Parathyroid adenoma (tissue), 2 donors: ENCODE data around the gene CNTN4.

Experiments
- H2AFZ ChIP-seq: fragments of 300-600 bp; sonication (generic); one replicate; pipeline ENCODE4 v1.7.0; 2017; ENCODE audit warnings: antibody characterized with exemption, mild to moderate bottlenecking
- H3K27ac ChIP-seq: fragments of 300-600 bp; sonication (generic); one replicate; pipeline ENCODE4 v1.7.0; 2017
- H3K27me3 ChIP-seq: fragments of 300-600 bp; sonication (generic); one replicate; pipeline ENCODE4 v1.7.0; 2017; ENCODE audit warnings: low read length; ENCODE audit not compliant: control insufficient read depth, insufficient read depth
- H3K36me3 ChIP-seq: fragments of 300-600 bp; sonication (generic); one replicate; pipeline ENCODE4 v1.7.0; 2017; ENCODE audit warnings: low read length; ENCODE audit not compliant: control insufficient read depth, insufficient read depth
- H3K4me1 ChIP-seq: fragments of 300-600 bp; sonication (generic); one replicate; pipeline ENCODE4 v1.7.0; 2017; ENCODE audit warnings: control low read depth
- H3K4me2 ChIP-seq: fragments of 300-600 bp; sonication (generic); one replicate; pipeline ENCODE4 v1.7.0; 2017; ENCODE audit warnings: low read length
- H3K4me3 ChIP-seq: fragments of 300-600 bp; sonication (generic); one replicate; pipeline ENCODE4 v1.7.0; 2017; ENCODE audit warnings: low read depth, low read length
- H3K79me2 ChIP-seq: fragments of 300-600 bp; sonication (generic); one replicate; pipeline ENCODE4 v1.7.0; 2017; ENCODE audit warnings: control low read depth
- H3K9ac ChIP-seq: fragments of 300-600 bp; sonication (generic); one replicate; pipeline ENCODE4 v1.7.0; 2017; ENCODE audit warnings: mild to moderate bottlenecking
- H3K9me3 ChIP-seq: fragments of 300-600 bp; sonication (generic); one replicate; pipeline ENCODE4 v1.7.0; 2017; ENCODE audit warnings: low read length; ENCODE audit not compliant: control insufficient read depth
- TF ChIP-seq, protein P1 (sequence below): fragments of 300-600 bp; sonication (generic); IDR thresholded peaks from one replicate; pipeline ENCODE4 v1.7.0; 2017; ENCODE audit warnings: antibody characterized with exemption, mild to moderate bottlenecking
- donor health status: primary hyperparathyroidism.

Gene CNTN4

DNA sequence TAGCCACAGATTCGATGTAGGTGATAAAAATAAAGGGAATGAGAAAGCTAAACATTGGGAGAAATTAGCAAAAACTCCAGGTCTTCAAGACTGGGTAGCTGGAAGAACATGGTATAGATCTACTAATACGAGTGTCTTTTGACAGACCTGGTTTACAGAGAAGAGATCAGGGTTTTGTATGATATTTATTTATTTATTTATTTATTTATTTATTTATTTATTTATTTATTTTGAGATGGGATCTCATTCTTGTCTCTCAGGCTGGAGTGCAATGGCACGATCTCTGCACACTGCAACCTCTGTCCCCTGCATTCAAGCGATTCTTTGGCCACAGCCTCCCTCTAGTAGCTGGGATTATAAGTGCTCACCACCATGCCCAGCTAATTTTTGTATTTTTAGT, 448.4 kb downstream of the CNTN4 start:
- no peak overlapping the region for H3K4me2 ChIP-seq
- peaks cover 2% of the 10 kb centered on the region for H3K4me1 ChIP-seq
- H3K79me2 ChIP-seq = no peaks in the 10 kb centered on the region
- no peaks in the 10 kb centered on the region for H3K9me3 ChIP-seq
- H3K36me3 ChIP-seq = no peaks in the 10 kb centered on the region
- TF ChIP-seq, protein P1, sequence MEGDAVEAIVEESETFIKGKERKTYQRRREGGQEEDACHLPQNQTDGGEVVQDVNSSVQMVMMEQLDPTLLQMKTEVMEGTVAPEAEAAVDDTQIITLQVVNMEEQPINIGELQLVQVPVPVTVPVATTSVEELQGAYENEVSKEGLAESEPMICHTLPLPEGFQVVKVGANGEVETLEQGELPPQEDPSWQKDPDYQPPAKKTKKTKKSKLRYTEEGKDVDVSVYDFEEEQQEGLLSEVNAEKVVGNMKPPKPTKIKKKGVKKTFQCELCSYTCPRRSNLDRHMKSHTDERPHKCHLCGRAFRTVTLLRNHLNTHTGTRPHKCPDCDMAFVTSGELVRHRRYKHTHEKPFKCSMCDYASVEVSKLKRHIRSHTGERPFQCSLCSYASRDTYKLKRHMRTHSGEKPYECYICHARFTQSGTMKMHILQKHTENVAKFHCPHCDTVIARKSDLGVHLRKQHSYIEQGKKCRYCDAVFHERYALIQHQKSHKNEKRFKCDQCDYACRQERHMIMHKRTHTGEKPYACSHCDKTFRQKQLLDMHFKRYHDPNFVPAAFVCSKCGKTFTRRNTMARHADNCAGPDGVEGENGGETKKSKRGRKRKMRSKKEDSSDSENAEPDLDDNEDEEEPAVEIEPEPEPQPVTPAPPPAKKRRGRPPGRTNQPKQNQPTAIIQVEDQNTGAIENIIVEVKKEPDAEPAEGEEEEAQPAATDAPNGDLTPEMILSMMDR = no peak
- H3K9ac ChIP-seq = no peak overlapping the region
- H3K27ac ChIP-seq = no peak overlapping the region
- H3K4me3 ChIP-seq = no peak overlapping the region
- no peak overlapping the region for H2AFZ ChIP-seq
- H3K27me3 ChIP-seq = no peaks in the 10 kb centered on the region

DNA sequence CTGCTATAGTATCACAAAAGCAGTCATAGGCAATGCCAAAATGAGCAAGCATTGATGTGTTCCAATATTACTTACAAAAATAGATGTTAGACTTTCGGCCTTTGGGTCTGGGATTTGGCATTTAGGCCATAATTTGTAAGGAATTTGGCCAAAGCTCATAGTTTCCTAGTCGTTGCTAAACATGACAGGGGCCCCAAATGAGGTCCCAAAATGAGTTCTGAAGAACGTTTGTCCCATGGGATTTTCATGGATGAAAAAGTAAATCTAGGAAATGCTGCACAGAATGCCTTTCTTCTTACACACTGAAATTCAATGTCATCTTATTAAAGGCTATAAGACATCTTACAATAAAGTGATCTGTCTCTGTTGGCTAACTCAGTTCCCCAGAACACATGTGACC, 456.0 kb downstream of the CNTN4 start:
- no peak overlapping the region for H2AFZ ChIP-seq
- H3K27ac ChIP-seq = no peak overlapping the region
- TF ChIP-seq, protein P1 = no peak
- H3K79me2 ChIP-seq = no peaks in the 10 kb centered on the region
- H3K4me3 ChIP-seq = no peak overlapping the region
- no peaks in the 10 kb centered on the region for H3K27me3 ChIP-seq
- H3K4me1 ChIP-seq = no peaks in the 10 kb centered on the region
- no peaks in the 10 kb centered on the region for H3K9me3 ChIP-seq
- H3K36me3 ChIP-seq = no peaks in the 10 kb centered on the region
- H3K9ac ChIP-seq = no peak overlapping the region
- no peak overlapping the region for H3K4me2 ChIP-seq

DNA sequence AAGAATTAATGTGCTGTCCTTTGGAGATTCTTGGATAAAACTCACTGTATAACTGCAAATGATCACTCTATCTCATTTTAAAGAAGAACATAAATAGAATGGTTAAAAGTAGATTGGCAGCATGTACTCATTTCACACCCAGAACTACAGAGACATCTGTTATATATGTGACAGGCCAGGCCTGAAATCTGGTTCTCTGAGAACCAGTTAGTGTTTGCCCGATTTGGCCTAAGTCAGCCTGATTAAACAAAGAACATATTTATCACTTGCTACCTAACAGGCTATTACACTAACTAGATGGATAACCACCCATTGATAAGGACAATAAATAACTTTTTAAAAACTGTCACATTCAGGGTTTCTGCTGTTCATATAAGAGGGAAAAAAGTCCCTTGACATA, 460.1 kb downstream of the CNTN4 start:
- H3K4me2 ChIP-seq = no peak overlapping the region
- H3K4me1 ChIP-seq = no peaks in the 10 kb centered on the region
- H3K9ac ChIP-seq = no peak overlapping the region
- H3K27me3 ChIP-seq = no peaks in the 10 kb centered on the region
- no peaks in the 10 kb centered on the region for H3K36me3 ChIP-seq
- no peak overlapping the region for H2AFZ ChIP-seq
- no peak overlapping the region for H3K27ac ChIP-seq
- TF ChIP-seq, protein P1 = no peak
- H3K4me3 ChIP-seq = no peak overlapping the region
- no peaks in the 10 kb centered on the region for H3K79me2 ChIP-seq
- no peaks in the 10 kb centered on the region for H3K9me3 ChIP-seq

DNA sequence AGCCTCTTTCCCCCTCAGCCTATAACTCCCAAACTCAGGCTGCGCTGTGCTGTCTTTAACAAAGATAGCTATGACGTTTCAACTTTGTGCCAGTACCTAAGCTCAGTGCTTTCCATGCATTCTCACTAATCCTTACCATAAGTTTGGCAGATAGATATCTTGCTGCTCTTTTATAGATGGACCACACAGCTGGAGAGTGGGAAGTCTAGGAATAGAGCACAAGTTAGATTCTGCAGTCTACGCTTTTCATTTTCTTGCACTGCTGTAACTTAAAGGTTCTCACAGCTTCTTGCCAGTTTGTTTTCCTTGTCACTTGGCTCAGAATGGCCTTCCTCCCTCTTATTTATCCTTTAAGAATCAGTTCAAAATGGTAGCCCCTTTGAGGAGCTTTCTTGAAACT, 468.8 kb downstream of the CNTN4 start:
- H3K27me3 ChIP-seq = no peaks in the 10 kb centered on the region
- H3K4me3 ChIP-seq = no peak overlapping the region
- H3K4me1 ChIP-seq = peaks cover 4% of the 10 kb centered on the region
- H3K27ac ChIP-seq = no peak overlapping the region
- H3K79me2 ChIP-seq = no peaks in the 10 kb centered on the region
- no peak overlapping the region for H3K9ac ChIP-seq
- H3K36me3 ChIP-seq = no peaks in the 10 kb centered on the region
- TF ChIP-seq, protein P1 = no peak
- no peaks in the 10 kb centered on the region for H3K9me3 ChIP-seq
- no peak overlapping the region for H3K4me2 ChIP-seq
- no peak overlapping the region for H2AFZ ChIP-seq

DNA sequence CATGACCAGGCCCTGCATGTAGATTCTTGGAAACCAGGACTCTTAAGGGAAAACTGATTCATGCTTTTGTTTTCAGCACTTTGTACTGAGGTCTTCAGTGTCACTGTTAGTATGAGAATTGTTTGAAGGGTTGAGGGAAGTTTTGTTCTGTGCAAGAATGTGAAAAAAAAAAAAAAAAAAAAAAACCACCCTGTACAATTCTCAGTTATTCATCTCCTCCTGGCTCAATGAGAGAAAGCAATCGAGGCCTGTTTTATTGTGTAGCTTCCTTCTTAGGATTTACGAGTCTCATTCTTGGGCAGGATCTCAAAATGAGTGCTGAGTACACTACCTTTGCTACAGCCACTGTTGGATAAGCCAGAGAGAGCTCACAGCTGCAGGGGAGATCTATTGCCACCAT, 469.5 kb downstream of the CNTN4 start:
- H3K9me3 ChIP-seq = no peaks in the 10 kb centered on the region
- TF ChIP-seq, protein P1 = no peak
- H3K36me3 ChIP-seq = no peaks in the 10 kb centered on the region
- H3K27me3 ChIP-seq = no peaks in the 10 kb centered on the region
- H3K4me3 ChIP-seq = no peak overlapping the region
- no peaks in the 10 kb centered on the region for H3K79me2 ChIP-seq
- no peak overlapping the region for H3K4me2 ChIP-seq
- no peak overlapping the region for H3K9ac ChIP-seq
- H2AFZ ChIP-seq = no peak overlapping the region
- H3K27ac ChIP-seq = no peak overlapping the region
- peaks cover 4% of the 10 kb centered on the region for H3K4me1 ChIP-seq
